RWPE1 (cell line): ENCODE results near the gene FBXO42.

Experiments used
- CTCF ChIA-PET: fragments of 350-600 bp; sonication (Branson Sonifier 250); formaldehyde crosslinking; extraction: SDS; loops from one replicate; lab custom pipeline; 2021; lab: Yijun Ruan, JAX
- POLR2A ChIA-PET: fragments of 400-600 bp; formaldehyde crosslinking; extraction: SDS; loops from one replicate; lab custom pipeline; 2020; ENCODE audit warnings: antibody characterized with exemption; ENCODE audit not compliant: low non-redundant PET; lab: Yijun Ruan, JAX
- DNase-seq: peaks from one replicate; pipeline ENCODE4 v3.0.0; 2012; ENCODE audit warnings: low spot score
- H3K27ac ChIP-seq: fragments of 450-650 bp; 2 replicates; pipeline ENCODE4 v1.5.1; 2017
- CTCF ChIP-seq: fragments of 450-650 bp; conservative IDR thresholded peaks from 2 replicates; pipeline ENCODE4 v1.5.1; 2017; ENCODE audit warnings: low read depth, mild to moderate bottlenecking

FBXO42 gene

GRCh38 chr1:16279186-16279585 is 73.1 kb downstream of the FBXO42 start:
- H3K27ac ChIP-seq = no peak overlapping the region
- TF ChIP-seq CTCF = no peak
- ChIA-PET CTCF (no interaction called here), POLR2A (interaction anchor here (0.6 kb wide), 1 partner anchor 574 kb away, joined by 4 read pairs; no protein-coding TSS in a partner anchor)
- no peak for DNase-seq

- no peak overlapping the region for H3K27ac ChIP-seq
- TF ChIP-seq CTCF = no peak
- no peak for DNase-seq
- POLR2A ChIA-PET = no interaction called here
- CTCF ChIA-PET = interaction anchor here (1.0 kb wide), 1 partner anchor 10 kb away, joined by 5 read pairs; no protein-coding TSS in a partner anchor
These were observed 75.8 kb downstream of the FBXO42 start for GRCh38 chr1:16276302-16277030.

GRCh38 chr1:16275591-16275990 is 76.7 kb downstream of the FBXO42 start:
- TF ChIP-seq CTCF = no peak
- H3K27ac ChIP-seq = no peak overlapping the region
- ChIA-PET CTCF (no interaction called here), POLR2A (no interaction called here)
- no peak for DNase-seq

- no peak overlapping the region for H3K27ac ChIP-seq
- ChIA-PET CTCF (interaction anchor here (0.7 to 1.7 kb wide), 2 partner anchors 48 to 172 kb away, joined by 3 to 4 read pairs; no protein-coding TSS in a partner anchor), POLR2A (no interaction called here)
- no peak for DNase-seq
- TF ChIP-seq CTCF = no peak
These were observed 84.5 kb downstream of the FBXO42 start for GRCh38 chr1:16267690-16268180.

- POLR2A ChIA-PET = no interaction called here
- no peak overlapping the region for H3K27ac ChIP-seq
- no peak for DNase-seq
- CTCF ChIA-PET = interaction anchor here (0.6 to 0.7 kb wide), 2 partner anchors 10 to 993 kb away, joined by 3 to 5 read pairs; no protein-coding TSS in a partner anchor
- TF ChIP-seq CTCF = no peak
These were observed 85.7 kb downstream of the FBXO42 start for GRCh38 chr1:16266411-16267118.

GRCh38 chr1:16262067-16262466 is 90.2 kb downstream of the FBXO42 start:
- H3K27ac ChIP-seq = no peak overlapping the region
- DNase-seq = no peak
- ChIA-PET POLR2A (no interaction called here), CTCF (no interaction called here)
- TF ChIP-seq CTCF = no peak
